ENCODE results near the gene GOT1. TPM values are rescaled to one million over a fixed set of nuclear protein-coding genes. Genes with fewer than 3 reads are reported as not detected.

Gene GOT1
- total RNA-seq, 1 donor from 2014 or later: 22.1 TPM

DNA sequence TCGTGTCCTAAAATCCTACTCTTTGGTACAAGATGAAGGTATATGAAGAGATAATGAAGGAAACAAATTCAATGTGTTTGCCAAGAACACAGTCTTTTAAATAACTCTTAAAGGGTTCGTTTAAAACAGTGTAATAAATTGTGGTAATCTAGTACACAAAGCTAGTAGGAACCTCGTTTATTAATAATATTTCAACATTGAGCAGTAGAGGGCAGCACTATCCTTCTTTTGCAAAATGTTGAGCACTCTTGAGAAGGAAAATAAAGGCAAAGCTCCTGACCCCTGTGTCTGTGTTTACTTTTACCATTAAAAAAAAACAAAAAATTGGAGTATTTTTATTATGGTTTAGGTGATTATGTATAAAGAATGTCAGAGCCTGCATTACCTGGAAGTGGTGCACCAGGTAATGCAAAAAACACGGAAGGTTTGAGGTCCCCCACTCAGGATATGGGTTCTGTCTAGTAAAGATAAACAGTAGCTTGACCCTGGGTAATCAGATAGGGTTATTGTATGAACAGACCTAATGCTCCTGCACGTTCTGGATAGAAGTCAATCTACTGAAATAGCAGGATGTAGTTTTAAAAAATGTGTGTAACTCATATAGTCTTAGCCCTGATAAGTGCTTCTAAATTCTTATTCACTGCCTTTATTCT is 5.7 kb upstream of the GOT1 start:
- peak; percentile 34 for DNase-seq (ENCODE audit: extremely low read depth, low read depth, low spot score)

DNA sequence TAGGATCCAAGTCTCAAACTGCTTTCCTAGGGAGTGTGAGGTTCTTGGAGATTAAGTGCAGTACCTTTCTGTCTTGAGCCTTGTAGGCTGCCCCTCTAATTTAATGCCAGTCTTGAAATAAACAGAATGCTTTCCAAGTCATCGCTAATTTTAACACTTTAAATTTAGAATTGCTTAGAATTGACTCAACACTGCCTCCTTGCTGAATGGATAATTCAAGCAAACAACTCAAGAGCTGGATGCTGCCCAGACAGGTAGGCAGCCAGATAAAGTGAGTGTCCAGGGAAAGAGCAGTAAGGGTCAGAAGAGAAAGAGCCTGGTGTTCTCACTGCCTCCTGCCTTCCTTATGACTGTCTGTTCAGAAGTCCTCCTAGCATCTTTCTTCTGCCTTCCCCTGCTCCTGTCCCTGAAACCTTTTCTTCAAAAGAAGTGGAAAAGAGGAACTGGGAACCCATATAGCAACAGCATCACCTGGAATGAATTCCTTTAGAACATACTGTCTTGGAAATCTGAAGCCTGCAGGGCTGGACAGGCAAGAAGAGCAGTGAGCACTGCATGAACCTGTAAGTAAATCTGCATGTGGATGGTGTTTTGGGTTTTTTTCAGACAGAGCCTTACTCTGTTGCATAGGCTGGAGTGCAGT is 3.1 kb upstream of the GOT1 start:
- no peak for DNase-seq (ENCODE audit: extremely low read depth, low read depth, low spot score)

DNA sequence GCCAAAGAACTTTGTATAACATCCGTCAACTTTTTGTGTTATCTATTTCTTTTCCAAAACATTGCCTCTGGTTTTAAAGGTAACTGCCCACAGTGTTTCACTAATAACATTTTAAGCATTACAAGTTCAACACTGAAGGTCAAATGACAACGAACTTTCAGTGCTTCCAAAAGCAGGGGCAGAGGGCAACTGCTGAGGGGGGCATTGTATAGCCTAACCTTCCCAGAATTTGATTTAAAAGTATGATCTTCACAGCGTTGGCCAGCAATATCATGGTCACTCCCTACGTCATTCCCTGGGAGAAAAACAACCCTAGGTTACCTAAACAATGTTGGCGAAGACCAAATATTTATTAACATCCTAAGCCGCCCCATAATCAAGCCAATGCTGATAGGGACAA is 2.5 kb upstream of the GOT1 start:
- no peak for DNase-seq (ENCODE audit: extremely low read depth, low read depth, low spot score)

DNA sequence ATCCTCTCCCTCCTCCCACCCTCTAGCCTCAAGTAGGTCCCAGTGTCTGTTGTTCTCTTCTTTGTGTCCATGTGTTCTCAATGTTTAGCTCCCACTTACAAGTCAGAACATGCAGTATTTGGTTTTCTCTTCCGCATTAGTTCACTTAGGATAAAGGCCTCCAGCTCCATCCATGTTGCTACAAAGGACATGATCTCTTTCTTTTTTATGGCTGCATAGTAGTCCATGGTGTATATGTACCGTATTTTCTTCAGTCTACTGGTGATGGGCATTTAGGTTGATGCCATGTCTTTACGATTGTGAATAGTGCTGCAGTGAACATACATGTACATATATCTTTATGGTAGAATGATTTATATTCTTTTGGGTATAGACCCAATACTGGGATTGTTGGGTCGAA is 1.6 kb upstream of the GOT1 start:
- DNase-seq (ENCODE audit: extremely low read depth, low read depth, low spot score): no peak

DNA sequence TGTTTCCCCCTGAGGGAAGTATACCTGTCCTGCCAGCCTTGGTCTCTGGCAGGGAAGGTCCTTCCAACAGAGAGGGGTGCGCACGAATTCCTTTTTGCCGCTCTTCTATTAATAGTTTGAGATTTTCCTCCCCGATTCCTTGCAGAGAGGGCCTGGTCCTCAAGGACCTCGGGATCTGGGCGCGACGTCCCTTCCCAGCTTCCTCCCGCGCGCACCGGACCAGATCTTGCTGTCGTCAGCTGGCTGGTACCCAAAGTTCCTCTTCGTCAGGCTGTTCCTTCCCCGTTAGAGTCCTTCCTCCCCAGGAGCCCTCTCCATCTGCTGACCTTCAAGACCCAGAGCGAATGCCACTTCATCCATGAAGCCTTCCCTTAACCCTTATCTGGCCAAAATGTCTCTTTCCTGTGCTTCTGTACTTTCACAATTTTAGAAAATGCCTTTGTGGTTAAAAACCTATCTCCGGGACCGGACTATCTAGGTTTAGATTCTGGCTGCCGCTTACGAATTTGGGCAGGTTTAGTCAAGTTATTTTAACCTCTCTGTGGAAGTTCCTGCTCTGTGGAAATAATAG is 851 bp upstream of the GOT1 start:
- DNase-seq (ENCODE audit: extremely low read depth, low read depth, low spot score): no peak

DNA sequence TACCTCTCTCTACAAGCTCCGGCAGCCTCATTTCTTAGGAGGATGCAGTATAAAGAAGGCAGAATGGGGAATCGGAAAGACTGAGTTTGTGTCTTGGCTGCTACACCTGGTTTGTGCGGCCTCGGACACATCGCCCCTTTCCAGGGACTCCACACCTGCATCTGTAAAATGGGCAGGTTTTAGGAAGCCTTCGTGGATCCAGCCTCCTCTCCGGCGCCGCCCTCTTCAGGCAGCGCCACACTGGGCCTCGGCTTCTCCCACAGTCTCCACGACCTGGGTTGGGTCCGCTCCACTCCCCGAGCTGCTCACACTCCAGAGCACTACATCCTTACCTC is 341 bp downstream of the GOT1 start:
- DNase-seq (ENCODE audit: extremely low read depth, low read depth, low spot score): no peak

DNA sequence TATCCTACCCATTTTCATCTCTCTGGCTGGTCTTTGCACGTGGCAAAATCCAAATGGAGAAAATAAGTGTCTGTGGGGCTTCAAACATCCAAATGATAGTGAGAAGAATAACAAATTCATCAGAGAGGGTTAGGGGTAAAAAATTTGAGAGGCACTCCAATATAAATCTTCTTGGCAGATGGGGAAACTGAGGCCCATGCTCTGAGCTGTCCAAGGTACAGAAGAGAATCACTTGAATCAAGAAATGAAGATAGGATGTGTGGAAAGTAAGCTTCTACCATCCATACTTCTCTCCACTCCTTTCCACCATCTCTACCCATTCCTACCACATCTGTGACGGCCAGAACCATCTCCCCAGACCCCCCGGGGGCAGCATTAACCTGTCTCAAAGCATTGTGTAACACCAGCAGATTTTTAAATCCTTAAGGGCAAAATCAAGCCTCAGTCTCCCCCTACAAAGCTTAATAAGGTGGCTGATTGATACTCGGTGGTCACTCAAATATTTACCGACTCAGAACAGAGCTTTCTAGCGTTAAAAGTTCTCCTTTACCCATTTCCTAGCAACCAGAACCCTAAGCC is 818 bp downstream of the GOT1 start:
- no peak for DNase-seq (ENCODE audit: extremely low read depth, low read depth, low spot score)

DNA sequence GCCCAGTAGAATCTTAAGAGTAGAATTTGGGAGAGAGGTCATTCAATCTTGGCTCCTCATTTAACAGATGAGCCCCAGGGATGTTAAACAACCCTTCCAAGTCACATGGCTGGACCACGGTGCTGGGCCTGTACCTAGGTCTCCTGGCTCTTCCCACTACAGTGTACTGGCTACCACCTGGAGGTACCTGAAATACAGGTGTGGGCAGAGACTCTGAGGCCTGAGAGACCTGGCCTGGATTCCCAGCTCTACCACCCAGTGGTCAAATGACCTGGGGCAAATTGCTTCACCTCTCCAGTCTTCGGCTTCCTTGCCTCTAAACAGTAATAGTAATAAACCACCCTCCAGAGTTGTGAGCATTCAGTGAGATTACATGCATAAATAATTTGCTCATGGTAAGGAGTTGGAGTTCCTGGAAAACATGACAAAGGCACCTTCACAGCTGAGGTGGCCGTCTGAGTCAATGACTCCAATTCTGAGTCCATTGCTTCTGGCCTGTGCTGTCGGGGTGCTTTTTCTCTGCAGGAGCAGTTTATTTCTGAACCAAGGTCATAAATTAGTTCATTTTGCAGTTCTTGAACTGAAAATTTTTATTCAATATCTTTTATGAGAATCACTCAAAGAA is 2.7 kb downstream of the GOT1 start:
- no peak for DNase-seq (ENCODE audit: extremely low read depth, low read depth, low spot score)

DNA sequence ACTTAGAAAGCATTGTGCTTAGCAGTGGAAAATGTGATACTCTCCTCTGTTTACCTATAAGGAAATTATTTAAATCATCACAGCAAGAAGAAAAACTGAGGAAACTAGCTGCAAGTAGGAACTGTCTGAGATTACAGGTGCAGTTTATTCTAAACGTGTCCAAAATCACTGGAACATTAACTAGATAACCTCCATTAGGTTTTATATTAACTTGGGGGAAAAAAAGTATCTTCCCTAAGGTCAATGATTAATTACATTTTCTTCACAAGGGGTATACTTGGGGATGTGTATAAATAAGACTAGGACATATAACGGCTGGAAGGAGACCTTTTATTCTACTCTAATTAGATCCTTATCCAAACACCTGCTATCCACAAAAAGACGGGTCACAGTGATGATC is 3.7 kb downstream of the GOT1 start:
- DNase-seq (ENCODE audit: extremely low read depth, low read depth, low spot score): no peak

DNA sequence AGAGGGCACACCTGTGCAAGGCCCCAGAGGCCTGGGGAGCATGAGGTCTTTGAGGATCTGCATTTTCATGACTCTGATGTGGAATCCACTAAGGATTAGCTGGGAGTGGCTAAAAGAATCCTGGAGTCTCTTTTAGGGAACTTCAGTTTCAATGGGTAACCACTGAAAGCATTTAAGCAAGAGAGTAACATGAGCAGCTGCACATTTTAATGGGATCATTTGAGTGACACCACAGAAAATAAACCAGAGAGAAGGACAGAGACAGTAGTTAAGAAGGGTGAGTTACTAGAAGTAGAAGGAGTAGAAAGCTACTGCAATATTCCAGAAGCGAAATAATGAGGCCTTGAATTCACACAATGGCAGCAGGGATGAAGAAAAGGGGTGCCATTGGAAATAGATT is 5.2 kb downstream of the GOT1 start:
- DNase-seq (ENCODE audit: extremely low read depth, low read depth, low spot score): no peak

DNA sequence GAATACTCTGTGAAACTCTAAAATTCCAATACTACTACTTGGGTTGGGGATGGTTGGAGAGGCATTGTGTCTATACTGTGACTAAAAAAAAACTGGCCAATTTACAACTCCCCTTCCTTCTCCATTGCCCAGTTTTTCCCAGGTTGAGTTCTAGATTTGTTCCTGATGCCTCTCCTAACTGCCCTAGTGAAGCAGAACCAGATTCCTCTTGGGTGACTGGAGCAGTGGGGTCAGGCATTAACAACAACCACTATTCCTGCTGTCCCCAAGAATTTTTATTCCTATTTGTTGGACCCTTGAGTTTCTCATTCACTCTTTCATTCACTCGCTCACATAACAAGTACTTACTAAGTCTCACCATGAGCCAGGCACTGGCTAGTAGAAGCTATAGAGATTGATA is 5.8 kb downstream of the GOT1 start:
- DNase-seq (ENCODE audit: extremely low read depth, low read depth, low spot score): no peak

DNA sequence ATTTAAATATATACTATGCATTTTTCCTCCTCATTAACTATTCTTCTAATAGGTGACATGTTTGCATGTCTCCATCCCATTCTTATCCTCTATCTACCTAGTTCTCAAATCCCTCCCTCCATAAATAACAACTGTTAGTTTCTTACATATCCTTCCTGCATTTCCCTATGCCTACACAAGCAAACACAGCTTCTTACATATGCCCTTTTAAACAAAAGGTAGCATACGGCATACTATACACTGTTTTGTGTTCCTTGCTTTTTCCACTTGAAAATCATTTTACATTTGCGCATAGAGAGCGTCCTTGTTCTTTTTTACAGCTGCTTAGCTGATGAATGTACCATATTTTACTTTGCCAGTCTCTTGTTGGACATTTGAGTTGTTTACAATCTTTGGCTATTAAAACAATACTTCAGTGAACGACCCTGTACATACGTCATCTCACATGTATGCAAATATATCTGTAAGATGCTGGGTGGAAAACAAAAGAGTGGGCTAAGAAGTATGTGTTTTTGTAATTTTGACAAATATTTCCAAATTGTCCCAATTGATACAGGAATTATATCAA is 7.8 kb downstream of the GOT1 start:
- no peak for DNase-seq (ENCODE audit: extremely low read depth, low read depth, low spot score)

DNA sequence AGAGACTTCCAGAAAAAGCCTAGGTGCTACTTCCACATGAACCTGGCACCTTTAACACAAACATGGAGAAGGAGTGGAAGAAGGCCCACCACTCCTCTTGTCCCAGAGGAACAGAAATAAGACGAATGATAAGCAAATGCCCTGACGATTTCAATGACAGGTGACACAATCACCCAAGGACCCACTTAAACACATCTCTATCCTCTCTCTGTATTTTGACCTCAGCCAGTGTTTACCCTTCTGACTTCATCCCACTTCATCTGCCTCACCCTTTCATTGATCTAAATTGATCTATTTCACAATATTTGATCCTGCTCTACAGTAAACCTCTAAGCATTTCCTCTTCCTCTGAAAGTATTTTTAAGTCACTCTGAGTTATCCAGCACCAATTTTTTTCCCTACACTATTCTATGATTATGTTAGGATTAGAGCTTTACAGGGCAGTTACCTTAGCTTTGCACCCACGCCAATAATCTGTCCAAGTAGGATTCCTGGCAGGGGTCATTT is 9.1 kb downstream of the GOT1 start:
- no peak for DNase-seq (ENCODE audit: extremely low read depth, low read depth, low spot score)

DNA sequence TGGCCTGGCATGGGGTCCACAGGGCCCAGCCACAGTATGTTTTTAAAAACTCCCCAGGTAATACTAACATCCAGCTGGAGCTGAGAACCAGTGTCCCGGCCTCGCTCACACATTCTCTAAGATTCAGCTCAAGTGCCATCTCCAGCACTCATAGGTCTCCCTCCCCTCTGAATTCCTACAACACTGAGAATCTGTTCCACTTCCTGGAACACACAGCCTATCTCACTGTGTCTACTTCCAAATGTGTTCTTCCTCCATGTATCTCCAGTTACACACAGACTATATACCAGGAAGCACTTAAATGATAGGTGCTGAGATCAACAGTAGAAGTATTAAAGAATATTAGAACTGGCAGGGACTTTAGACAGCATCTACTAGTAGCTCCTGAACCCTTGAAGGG is 10.7 kb downstream of the GOT1 start:
- no peak for DNase-seq (ENCODE audit: extremely low read depth, low read depth, low spot score)

DNA sequence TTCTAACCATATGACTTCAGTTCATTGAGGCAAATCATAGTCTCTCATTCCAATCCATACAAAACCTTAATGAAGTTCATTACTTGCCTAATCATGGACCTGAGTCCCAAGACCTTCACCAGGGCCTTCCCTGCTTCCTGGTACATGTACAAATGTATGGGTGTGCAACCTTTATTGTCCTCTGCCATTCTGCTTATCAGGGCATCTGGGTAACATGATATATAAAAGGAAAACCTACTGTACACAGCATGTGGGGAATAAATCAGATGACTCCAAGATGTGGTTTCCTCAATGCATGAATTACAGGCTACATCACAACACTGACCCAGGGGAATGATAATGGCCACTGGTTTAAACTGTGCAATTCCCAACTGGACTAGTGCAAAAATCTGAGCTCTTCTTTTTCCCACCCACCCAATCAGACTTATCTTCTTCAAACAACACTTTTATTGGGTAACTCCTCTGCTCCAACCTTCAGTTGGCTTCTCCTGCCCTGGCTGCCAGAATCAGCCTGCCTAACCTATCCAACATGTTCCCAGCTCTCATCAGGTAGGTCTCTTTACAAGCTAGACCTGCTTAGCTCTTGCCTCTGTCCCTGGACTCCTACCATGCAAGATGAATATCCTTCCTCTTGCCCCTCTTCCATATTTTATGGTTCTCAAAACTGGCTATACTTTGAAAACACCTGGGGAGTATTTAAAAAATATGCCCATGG is 11.4 kb downstream of the GOT1 start:
- DNase-seq (ENCODE audit: extremely low read depth, low read depth, low spot score): no peak

DNA sequence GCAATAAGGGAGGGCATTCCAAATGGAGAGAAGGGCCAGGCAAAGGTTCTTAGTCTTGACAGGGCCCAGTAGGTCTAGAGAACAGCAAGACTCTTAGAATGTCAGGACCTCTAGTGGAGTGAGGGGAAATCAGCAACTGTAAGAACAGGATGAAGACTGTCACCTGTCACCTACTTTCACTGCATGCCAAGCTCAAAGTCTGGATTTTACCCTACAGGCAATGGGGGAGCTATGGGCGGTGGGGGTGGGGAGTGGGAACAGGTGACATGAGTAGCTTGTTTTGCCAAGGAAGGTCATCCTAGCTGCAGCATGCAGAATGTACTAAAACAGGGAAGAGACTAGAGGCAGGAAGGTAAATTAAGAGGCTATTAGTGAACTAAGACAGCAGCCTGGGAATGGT is 18.3 kb downstream of the GOT1 start:
- no peak for DNase-seq (ENCODE audit: extremely low read depth, low read depth, low spot score)

DNA sequence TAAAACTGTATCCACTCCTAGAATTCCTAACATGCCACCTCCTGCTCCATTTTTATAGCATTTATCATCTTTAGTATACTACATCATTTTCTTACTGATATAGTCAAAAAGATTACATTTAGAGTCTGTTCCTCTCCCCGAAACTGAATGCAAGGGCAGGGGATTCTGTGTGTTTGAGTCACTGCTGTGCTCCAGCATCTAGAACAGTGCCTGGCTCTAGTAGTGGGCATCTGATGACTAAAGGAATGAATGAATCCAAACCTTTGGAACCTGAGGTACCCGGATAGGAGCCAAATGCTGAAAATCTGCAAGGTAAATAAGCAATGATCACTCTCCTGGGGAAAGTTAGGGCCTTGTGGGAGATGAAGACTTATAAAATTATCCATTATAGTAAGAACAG is 18.9 kb downstream of the GOT1 start:
- no peak for DNase-seq (ENCODE audit: extremely low read depth, low read depth, low spot score)

DNA sequence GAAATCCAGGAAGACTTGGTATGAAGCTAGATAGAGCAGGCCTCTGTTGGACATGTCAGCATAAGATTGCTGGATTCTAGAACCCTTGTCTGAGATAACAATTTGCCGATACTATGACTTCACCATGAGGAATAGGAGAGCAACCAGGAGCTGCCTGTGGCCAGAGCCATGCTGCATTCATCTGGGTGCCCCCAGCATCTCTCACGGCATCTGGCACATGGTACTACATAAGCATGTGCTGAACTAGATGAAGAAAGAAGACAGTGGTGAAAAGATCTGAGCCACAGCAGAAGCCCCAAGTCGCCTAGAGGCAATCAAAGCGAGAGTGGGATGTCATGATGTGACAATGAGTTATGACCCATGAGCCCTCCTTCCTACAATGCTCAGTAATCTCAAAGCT is 19.5 kb downstream of the GOT1 start:
- no peak for DNase-seq (ENCODE audit: extremely low read depth, low read depth, low spot score)

DNA sequence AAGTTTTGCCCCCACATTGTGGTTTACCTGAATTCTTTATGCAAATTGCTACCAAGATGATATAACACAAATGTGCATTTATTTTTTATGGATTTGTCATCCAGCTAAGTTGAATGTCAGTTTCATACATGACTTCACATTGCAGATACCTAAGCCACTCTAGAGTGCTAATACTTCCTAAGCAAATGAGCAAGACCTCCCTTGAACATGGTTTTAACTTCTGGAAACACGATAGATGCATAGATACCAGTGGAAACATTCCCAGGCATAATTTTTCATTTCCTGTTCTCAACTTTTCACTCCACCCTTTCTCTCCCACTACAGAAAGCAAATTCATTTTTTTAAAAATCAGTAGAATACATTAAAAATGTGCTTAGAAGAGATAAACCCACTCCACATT is 20.3 kb downstream of the GOT1 start:
- no peak for DNase-seq (ENCODE audit: extremely low read depth, low read depth, low spot score)

DNA sequence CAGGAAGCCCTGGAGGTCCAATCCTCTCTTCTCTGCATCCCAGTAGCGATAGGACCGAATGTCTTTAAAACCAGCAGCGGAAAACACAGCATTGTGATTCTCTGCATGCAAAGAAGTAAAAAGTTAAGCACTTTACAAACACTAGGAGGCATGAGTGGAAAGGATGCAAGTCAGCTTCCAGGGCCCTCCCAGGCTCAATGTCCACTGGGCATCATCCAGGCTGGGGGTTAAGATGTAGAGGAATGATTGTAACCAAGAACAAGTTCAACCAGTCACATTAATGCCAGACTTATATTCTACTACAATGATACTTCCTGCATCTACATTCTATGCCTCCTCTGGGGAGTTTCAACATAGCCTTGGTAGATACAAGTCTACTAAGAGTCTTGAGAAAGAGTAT is 24.3 kb downstream of the GOT1 start:
- no peak for DNase-seq (ENCODE audit: extremely low read depth, low read depth, low spot score)

DNA sequence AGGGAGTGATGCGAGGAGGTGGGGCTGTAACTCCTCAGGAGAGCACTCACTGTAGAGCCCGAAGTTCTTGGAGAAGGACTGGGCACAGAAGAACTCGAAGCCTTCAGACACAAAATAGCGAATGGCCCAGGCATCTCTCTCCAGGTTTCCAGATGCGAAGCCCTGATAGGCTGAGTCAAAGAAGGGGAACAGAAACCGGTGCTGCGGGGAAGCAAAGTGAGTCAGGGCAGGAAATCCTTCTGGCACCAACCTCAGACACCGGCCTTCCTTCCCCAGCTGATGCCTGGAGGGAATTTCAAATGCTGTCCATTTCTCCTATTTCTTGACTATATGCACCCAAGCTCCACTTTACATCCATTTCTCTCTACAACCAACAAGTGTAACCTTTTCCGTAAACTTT is 26.8 kb downstream of the GOT1 start:
- DNase-seq (ENCODE audit: extremely low read depth, low read depth, low spot score): no peak

All from glomerular endothelial cell (primary cell).